ENCODE results near the gene PRRG3. TPM values are rescaled to one million over a fixed set of nuclear protein-coding genes. Genes with fewer than 3 reads are reported as not detected.

Gene PRRG3
- not detected in 2 replicates for total RNA-seq

DNA sequence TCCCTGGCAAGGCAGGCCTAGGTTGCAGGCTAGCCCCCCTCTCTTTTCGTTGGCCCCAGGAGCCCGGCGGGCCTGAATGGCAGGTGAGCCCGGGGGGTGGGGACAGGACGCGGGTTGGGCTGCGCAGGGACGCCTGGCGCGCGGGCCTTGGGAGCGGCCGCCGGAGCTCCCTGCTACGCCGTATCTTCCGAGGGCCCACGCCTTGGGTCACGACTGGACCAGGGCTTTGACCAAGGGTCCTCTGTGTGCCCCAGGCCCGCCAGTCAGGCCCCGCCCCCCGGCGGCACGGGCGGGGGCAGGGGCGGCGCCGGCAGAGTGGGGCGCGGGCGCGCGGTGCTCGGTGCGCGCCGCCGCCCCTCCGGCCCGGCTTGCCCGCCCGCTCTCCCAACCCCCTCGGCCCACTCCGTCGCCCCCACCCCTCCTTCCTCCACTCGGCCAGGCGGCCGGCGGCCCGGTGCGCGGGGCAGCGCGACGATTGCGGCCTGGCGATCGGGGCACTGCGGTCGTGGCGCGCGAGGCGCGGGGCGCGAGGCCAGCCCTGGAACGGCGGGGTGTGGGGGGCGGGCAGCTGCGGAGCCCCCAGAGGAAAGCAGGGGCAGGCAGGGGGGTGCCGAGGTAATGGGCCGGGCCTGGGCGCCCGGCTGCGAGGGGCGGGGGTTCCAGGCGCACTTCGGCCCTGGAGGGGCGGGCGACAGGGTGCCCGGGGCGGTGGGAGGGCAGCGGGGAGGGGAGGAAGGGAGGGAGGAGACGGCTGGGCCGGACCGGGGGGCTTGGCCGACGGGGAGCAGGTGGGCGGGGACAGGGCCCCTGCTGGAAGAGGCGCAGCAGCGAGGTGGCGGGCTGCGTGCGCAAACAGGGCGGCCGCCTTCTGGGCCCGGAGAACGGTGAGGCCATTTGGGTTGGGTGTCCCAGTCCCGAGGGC, at the start of gene PRRG3:
Gene PRRG3 (plus strand): TSS at position 798 of the 922 bp plus-strand sequence. CDS start 3,357 bp downstream, outside the sequence.

GRCh38 chrX:151715752-151716151, 20.5 kb downstream of the PRRG3 start, which contains the start of gene FATE1:
Gene FATE1, plus strand, starts transcription at chrX:151716035. Its CDS starts 85 bp downstream, at chrX:151716120.

GRCh38 chrX:151734446-151734845, 39.2 kb downstream of the PRRG3 start, which contains the start of gene CNGA2:
Gene CNGA2, plus strand, starts transcription at chrX:151734746. Its CDS starts 3,738 bp downstream, at chrX:151738484.

Other genes with a start within 250 kb of the PRRG3 start
- not detected in 2 replicates for gene PASD1, start 131.8 kb upstream of the PRRG3 start, total RNA-seq
- not detected in 2 replicates for gene FATE1, start 20.6 kb downstream of the PRRG3 start, total RNA-seq
- not detected in 2 replicates for gene CNGA2, start 39.3 kb downstream of the PRRG3 start, total RNA-seq
- not detected in 2 replicates for gene MAGEA4, start 217.4 kb downstream of the PRRG3 start, total RNA-seq

Data from pericardium fibroblast (primary cell).